Naive B cell (primary cell): ENCODE data around the gene CCDC141. TPM values are rescaled to one million over a fixed set of nuclear protein-coding genes. Genes with fewer than 3 reads are reported as not detected.

Experiments
- polyA plus RNA-seq, 6 donors: library from polyadenylated mRNA; unstranded; fragments of 300-500 nt; fragmentation: Illumina TruSeq; gene quantifications; one replicate each; pipeline ENCODE4 v1.2.3, GENCODE V29; 2021; ENCODE audit warnings: low read depth in 6 of 6

The CCDC141 gene
- polyA plus RNA-seq, 6 donors from 2014 or later, result 3.3 to 20.1 (median 7.5) TPM

Other genes starting within 250 kb of the CCDC141 start
- 10 to 100 TPM in 1 of 6 donors, 1 to 10 TPM in 4, under 1 TPM in 1; 0.51 to 10.1 (median 1.7) TPM for gene TTN, start 242.7 kb downstream of the CCDC141 start, polyA plus RNA-seq
- gene SESTD1, start 214.7 kb upstream of the CCDC141 start, polyA plus RNA-seq, result 10 to 100 TPM; 25.4 to 88.7 (median 66.2) TPM